Activated B cell treated with CpG ODN at 0.5 μM for 24 hours (primary cell): ENCODE measurements around the gene STEAP1B. TPM values are rescaled to one million over a fixed set of nuclear protein-coding genes. Genes with fewer than 3 reads are reported as not detected.

Experiments used
- ATAC-seq: fragments of 200-7000 bp; cut with Tn5 transposase; one replicate; pipeline ENCODE4 v1.10.0; 2021; ENCODE audit warnings: low read depth, mild to moderate bottlenecking, moderate library complexity
- CTCF ChIA-PET: fragments of 350-600 bp; sonication (Branson Sonifier 250); formaldehyde crosslinking; loops from one replicate; lab custom pipeline; 2021; ENCODE audit warnings: antibody characterized with exemption; lab: Charles Lee
- POLR2A ChIA-PET: fragments of 350-600 bp; sonication (Branson Sonifier 250); formaldehyde crosslinking; loops from one replicate; lab custom pipeline; 2021; ENCODE audit warnings: antibody characterized with exemption; lab: Charles Lee
- DNase-seq: peaks from one replicate; pipeline ENCODE4 v3.0.0; 2022
- H3K27ac Mint-ChIP-seq: one replicate; pipeline ENCODE4 v1.8.0; 2020; ENCODE audit warnings: mixed read lengths
- H3K27me3 Mint-ChIP-seq: one replicate; pipeline ENCODE4 v1.8.0; 2021; ENCODE audit warnings: mixed read lengths
- H3K36me3 Mint-ChIP-seq: one replicate; pipeline ENCODE4 v1.8.0; 2021; ENCODE audit warnings: low read depth, mixed read lengths
- H3K4me1 Mint-ChIP-seq: one replicate; pipeline ENCODE4 v1.8.0; 2021; ENCODE audit warnings: mixed read lengths
- H3K4me3 Mint-ChIP-seq: one replicate; pipeline ENCODE4 v1.8.0; 2020; ENCODE audit warnings: mild to moderate bottlenecking, mixed read lengths
- H3K9me3 Mint-ChIP-seq: one replicate; pipeline ENCODE4 v1.8.0; 2020; ENCODE audit warnings: mixed read lengths
- intact Hi-C: fragments of 100-400 bp; cut with micrococcal nuclease; formaldehyde crosslinking; loops from one replicate; pipeline ENCODE4 v1.15.1; 2024
- total RNA-seq: library from RNA; stranded (reverse); gene quantifications from 2 replicates; pipeline ENCODE4 v1.2.3, GENCODE V29; 2022
- TF ChIP-seq, protein P1 (sequence below): fragments of 200-600 bp; IDR thresholded peaks from one replicate; pipeline ENCODE4 v1.8.0; 2022; ENCODE audit warnings: antibody characterized with exemption, mild to moderate bottlenecking

The STEAP1B gene
- total RNA-seq, 1 donor from 2014 or later, result 117 TPM

DNA sequence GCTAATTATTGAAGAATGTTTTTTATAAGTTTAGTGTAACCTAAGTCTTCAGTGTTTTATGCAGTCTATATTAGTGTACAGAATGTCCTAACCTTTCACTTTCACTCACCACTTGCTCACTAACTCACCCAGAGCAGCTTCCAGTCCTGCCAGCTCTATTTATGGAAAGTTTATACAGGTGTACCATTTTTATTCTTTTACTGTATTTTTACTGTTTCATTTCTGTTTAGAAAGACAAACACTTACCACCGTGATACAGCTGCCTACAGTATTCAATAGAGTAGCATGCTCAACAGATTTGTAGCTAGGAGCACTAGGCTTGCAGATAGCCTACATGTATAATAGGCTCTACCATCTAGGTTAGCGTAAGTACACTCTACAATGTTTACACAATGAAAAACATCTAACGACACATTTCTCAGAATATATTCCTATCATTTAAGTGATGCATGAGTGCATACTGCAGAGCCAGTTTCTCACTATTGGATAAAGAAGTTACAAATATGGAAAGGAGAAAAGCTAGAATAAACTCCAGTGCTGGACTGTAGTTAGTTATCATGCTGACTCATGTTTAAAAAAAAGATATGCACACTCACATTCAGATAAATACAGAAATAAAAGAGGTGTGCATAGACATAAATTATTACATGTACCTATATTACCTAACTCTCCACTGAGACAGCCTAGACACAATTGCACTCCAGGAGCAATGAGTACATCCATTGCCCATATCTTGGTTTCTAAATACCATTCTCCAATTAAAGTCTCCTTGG lies 30.4 kb downstream of the STEAP1B start:
- Mint-ChIP-seq H3K9me3 (no peaks in the 10 kb centered on the region), H3K4me1 (no peaks in the 10 kb centered on the region), H3K36me3 (peaks cover 15% of the 10 kb centered on the region), H3K27me3 (no peaks in the 10 kb centered on the region), H3K4me3 (no peak overlapping the region), H3K27ac (no peak overlapping the region)
- TF ChIP-seq, protein P1, sequence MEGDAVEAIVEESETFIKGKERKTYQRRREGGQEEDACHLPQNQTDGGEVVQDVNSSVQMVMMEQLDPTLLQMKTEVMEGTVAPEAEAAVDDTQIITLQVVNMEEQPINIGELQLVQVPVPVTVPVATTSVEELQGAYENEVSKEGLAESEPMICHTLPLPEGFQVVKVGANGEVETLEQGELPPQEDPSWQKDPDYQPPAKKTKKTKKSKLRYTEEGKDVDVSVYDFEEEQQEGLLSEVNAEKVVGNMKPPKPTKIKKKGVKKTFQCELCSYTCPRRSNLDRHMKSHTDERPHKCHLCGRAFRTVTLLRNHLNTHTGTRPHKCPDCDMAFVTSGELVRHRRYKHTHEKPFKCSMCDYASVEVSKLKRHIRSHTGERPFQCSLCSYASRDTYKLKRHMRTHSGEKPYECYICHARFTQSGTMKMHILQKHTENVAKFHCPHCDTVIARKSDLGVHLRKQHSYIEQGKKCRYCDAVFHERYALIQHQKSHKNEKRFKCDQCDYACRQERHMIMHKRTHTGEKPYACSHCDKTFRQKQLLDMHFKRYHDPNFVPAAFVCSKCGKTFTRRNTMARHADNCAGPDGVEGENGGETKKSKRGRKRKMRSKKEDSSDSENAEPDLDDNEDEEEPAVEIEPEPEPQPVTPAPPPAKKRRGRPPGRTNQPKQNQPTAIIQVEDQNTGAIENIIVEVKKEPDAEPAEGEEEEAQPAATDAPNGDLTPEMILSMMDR, result no peak
- DNase-seq, result no peak
- no peak for ATAC-seq
- CTCF ChIA-PET, result interaction anchor here (2.1 kb wide), 1 partner anchor 359 kb away, joined by 6 read pairs; no protein-coding TSS in a partner anchor
- intact Hi-C loops, result no loop called here
- POLR2A ChIA-PET, result no interaction called here

DNA sequence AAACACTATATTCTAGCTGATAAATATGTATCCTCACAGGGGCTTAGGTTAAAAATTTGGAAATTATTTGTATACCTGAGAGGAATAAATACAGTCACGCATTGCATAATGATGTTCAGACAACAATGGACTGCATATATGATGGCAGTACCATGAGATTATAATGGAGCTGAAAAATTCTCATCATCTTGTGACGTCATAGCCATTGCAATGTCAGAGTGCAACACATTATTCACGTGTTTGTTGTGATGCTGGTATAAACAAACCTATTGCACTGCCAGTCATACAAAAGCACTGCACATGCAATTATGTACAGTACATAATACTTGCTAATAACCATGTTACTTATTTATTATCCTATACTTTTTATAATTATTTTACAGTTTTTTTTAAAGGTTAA lies 31.4 kb downstream of the STEAP1B start:
- TF ChIP-seq, protein P1, result no peak
- ChIA-PET CTCF (interaction anchor here (2.1 kb wide), 1 partner anchor 358 kb away, joined by 6 read pairs; no protein-coding TSS in a partner anchor), POLR2A (no interaction called here)
- no peak overlapping the region for H3K27ac Mint-ChIP-seq
- no peak overlapping the region for H3K4me3 Mint-ChIP-seq
- no peak for ATAC-seq
- intact Hi-C loops, result no loop called here
- DNase-seq, result no peak
- no peaks in the 10 kb centered on the region for H3K27me3 Mint-ChIP-seq
- H3K9me3 Mint-ChIP-seq, result no peaks in the 10 kb centered on the region
- H3K4me1 Mint-ChIP-seq, result no peaks in the 10 kb centered on the region
- H3K36me3 Mint-ChIP-seq, result peaks cover 13% of the 10 kb centered on the region

- DNase-seq (no peak), ATAC-seq (no peak)
- POLR2A ChIA-PET, result no interaction called here
- CTCF ChIA-PET, result no interaction called here
- Mint-ChIP-seq H3K4me1 (no peaks in the 10 kb centered on the region), H3K36me3 (peaks cover 11% of the 10 kb centered on the region), H3K4me3 (no peak overlapping the region), H3K9me3 (peaks cover 2% of the 10 kb centered on the region), H3K27me3 (no peaks in the 10 kb centered on the region), H3K27ac (no peak overlapping the region)
- intact Hi-C loops, result no loop called here
- TF ChIP-seq, protein P1, result no peak
Observed at GRCh38 chr7:22464299-22464698, 35.7 kb downstream of the STEAP1B start.

- TF ChIP-seq, protein P1, result no peak
- Mint-ChIP-seq H3K27me3 (no peaks in the 10 kb centered on the region), H3K4me3 (no peak overlapping the region), H3K27ac (no peak overlapping the region), H3K4me1 (no peaks in the 10 kb centered on the region), H3K36me3 (peaks cover 6% of the 10 kb centered on the region), H3K9me3 (peaks cover 2% of the 10 kb centered on the region)
- intact Hi-C loops, result no loop called here
- ChIA-PET CTCF (interaction anchor here (1.0 kb wide), 1 partner anchor 350 kb away, joined by 3 read pairs; no protein-coding TSS in a partner anchor), POLR2A (no interaction called here)
- DNase-seq (no peak), ATAC-seq (no peak)
Observed at GRCh38 chr7:22460363-22460988, 39.5 kb downstream of the STEAP1B start.

GRCh38 chr7:22457471-22457870 lies 42.5 kb downstream of the STEAP1B start:
- H3K4me1 Mint-ChIP-seq, result peaks cover 7% of the 10 kb centered on the region
- TF ChIP-seq, protein P1, result no peak
- H3K4me3 Mint-ChIP-seq, result no peak overlapping the region
- ChIA-PET CTCF (no interaction called here), POLR2A (no interaction called here)
- ATAC-seq (no peak), DNase-seq (no peak)
- H3K27ac Mint-ChIP-seq, result no peak overlapping the region
- H3K27me3 Mint-ChIP-seq, result peaks cover 4% of the 10 kb centered on the region
- H3K9me3 Mint-ChIP-seq, result no peaks in the 10 kb centered on the region
- H3K36me3 Mint-ChIP-seq, result peaks cover 5% of the 10 kb centered on the region
- intact Hi-C loops, result no loop called here
